Raji (cell line): ENCODE results near the gene SLCO2A1.

Source experiments
- POLR2A ChIP-seq: IDR thresholded peaks from 2 replicates; pipeline ENCODE4 v1.6.1; 2011; ENCODE audit warnings: low read depth, low read length, control low read depth; ENCODE audit not compliant: insufficient read depth

The SLCO2A1 gene

GRCh38 chr3:134029734-134030378 is at the start of gene SLCO2A1:
Gene SLCO2A1, minus strand, starts transcription at chr3:134029925. Its CDS starts 123 bp downstream, at chr3:134029802.
- no peak for TF ChIP-seq POLR2A

- TF ChIP-seq POLR2A: no peak
Observed at GRCh38 chr3:134079111-134079547, 49.4 kb upstream of the SLCO2A1 start.

GRCh38 chr3:134078169-134078831 is 48.6 kb upstream of the SLCO2A1 start:
- TF ChIP-seq POLR2A: no peak

GRCh38 chr3:134077649-134078161 is 48.0 kb upstream of the SLCO2A1 start:
- no peak for TF ChIP-seq POLR2A

GRCh38 chr3:134076851-134077250 is 47.1 kb upstream of the SLCO2A1 start:
- TF ChIP-seq POLR2A: no peak

- no peak for TF ChIP-seq POLR2A
Observed at GRCh38 chr3:134075846-134076245, 46.1 kb upstream of the SLCO2A1 start.

- TF ChIP-seq POLR2A: no peak
Observed at GRCh38 chr3:134075568-134075825, 45.8 kb upstream of the SLCO2A1 start.

- no peak for TF ChIP-seq POLR2A
Observed at GRCh38 chr3:134074790-134075567, 45.3 kb upstream of the SLCO2A1 start.

GRCh38 chr3:134074001-134074789 is 44.5 kb upstream of the SLCO2A1 start:
- no peak for TF ChIP-seq POLR2A

- no peak for TF ChIP-seq POLR2A
Observed at GRCh38 chr3:134073583-134073945, 43.8 kb upstream of the SLCO2A1 start.

GRCh38 chr3:134072881-134073582 is 43.3 kb upstream of the SLCO2A1 start:
- no peak for TF ChIP-seq POLR2A

- no peak for TF ChIP-seq POLR2A
Observed at GRCh38 chr3:134068429-134068828, 38.7 kb upstream of the SLCO2A1 start.

GRCh38 chr3:134067531-134068161 is 37.9 kb upstream of the SLCO2A1 start:
- no peak for TF ChIP-seq POLR2A
